Panc1 (cell line): ENCODE results near the gene KRT9. TPM values are rescaled to one million over a fixed set of nuclear protein-coding genes. Genes with fewer than 3 reads are reported as not detected.
"Not testable (repeated sequence)": the region's sequence is repeated elsewhere in the genome, so short reads cannot be mapped to it uniquely, and the experiment has no call there.

ENCODE experiments used
- ATAC-seq: fragments of 200-7000 bp; cut with Tn5 transposase; 2 replicates; pipeline ENCODE4 v1.9.1; 2020; ENCODE audit warnings: mild to moderate bottlenecking, moderate library complexity
- BruUV-seq: library from RNA; stranded (reverse); fragments of 400-500 nt; replicated peaks from 2 replicates; lab custom pipeline; 2021; lab: Mats Ljungman, UMichigan
- CTCF ChIA-PET: fragments of 300-600 bp; sonication (Branson Sonifier 250); formaldehyde crosslinking; loops from one replicate; lab custom pipeline; 2022; ENCODE audit warnings: antibody characterized with exemption; lab: Charles Lee
- POLR2A ChIA-PET: fragments of 300-600 bp; sonication (Branson Sonifier 250); formaldehyde crosslinking; loops from one replicate; lab custom pipeline; 2022; ENCODE audit warnings: antibody characterized with exemption; lab: Charles Lee
- DNase-seq: peaks from one replicate; pipeline ENCODE4 v3.0.0-alpha.2; 2010; ENCODE audit warnings: low read depth, low spot score
- H3K27ac ChIP-seq: 2 replicates; pipeline ENCODE4 v1.5.1; 2011; ENCODE audit warnings: mild to moderate bottlenecking, low read length, inconsistent platforms
- H3K27me3 ChIP-seq: fragments of 200-500 bp; sonication (Bioruptor generic); 2 replicates; pipeline ENCODE4 v1.6.0; 2014; ENCODE audit warnings: low read length, inconsistent platforms; ENCODE audit not compliant: control insufficient read depth, insufficient read depth
- H3K36me3 ChIP-seq: fragments of 200-500 bp; sonication (Bioruptor generic); 2 replicates; pipeline ENCODE4 v1.5.1; 2014; ENCODE audit warnings: inconsistent platforms, mild to moderate bottlenecking, low read length, moderate library complexity; ENCODE audit not compliant: control insufficient read depth, insufficient read depth
- H3K4me1 ChIP-seq: 2 replicates; pipeline ENCODE4 v1.5.1; 2011; ENCODE audit warnings: inconsistent platforms, mild to moderate bottlenecking, low read length, moderate library complexity; ENCODE audit not compliant: control insufficient read depth, insufficient read depth
- H3K4me3 ChIP-seq, 2 experiments: 2 replicates each; pipeline ENCODE4 v1.5.1; 2011 to 2012; ENCODE audit warnings: low read depth in 2 of 2, low read length in 2 of 2, mild to moderate bottlenecking in 2 of 2, inconsistent platforms in 1 of 2, moderate library complexity in 1 of 2
- H3K9me3 ChIP-seq: fragments of 200-500 bp; sonication (Bioruptor generic); 2 replicates; pipeline ENCODE4 v1.5.1; 2014; ENCODE audit warnings: low read depth, mild to moderate bottlenecking, inconsistent platforms, low read length, moderate library complexity; ENCODE audit not compliant: control insufficient read depth, insufficient read depth
- POLR2AphosphoS5 ChIP-seq: IDR thresholded peaks from 2 replicates; pipeline ENCODE4 v1.6.1; 2012; ENCODE audit warnings: mild to moderate bottlenecking, low read depth, low read length, moderate library complexity
- SIN3A ChIP-seq: IDR thresholded peaks from 2 replicates; pipeline ENCODE4 v1.6.1; 2012; ENCODE audit warnings: low read depth, mild to moderate bottlenecking, low read length, moderate library complexity, borderline replicate concordance; ENCODE audit not compliant: insufficient read depth
- TCF7L2 ChIP-seq: IDR thresholded peaks from 2 replicates; pipeline ENCODE4 v1.6.1; 2011; ENCODE audit warnings: mild to moderate bottlenecking, low read depth, low read length, inconsistent platforms
- in situ Hi-C: cut with HindIII; loops from 2 replicates; pipeline ENCODE4 v1.10.0; 2016; ENCODE audit warnings: low sequenced_read_pairs, low pct_unique_long_range_greater_than_20kb
- intact Hi-C: fragments of 100-400 bp; cut with micrococcal nuclease; formaldehyde crosslinking; loops from one replicate; pipeline ENCODE4 v1.10.0; 2022; ENCODE audit not compliant: unreplicated experiment
- total RNA-seq: library from RNA; stranded (reverse); gene quantifications from one replicate; pipeline ENCODE4 v1.2.1, GENCODE V29; 2021; ENCODE audit not compliant: unreplicated experiment
- TF ChIP-seq, protein P1 (sequence below): fragments of 450-650 bp; IDR thresholded peaks from 2 replicates; pipeline ENCODE4 v1.5.1; 2017; ENCODE audit warnings: mild to moderate bottlenecking
- TF ChIP-seq, protein P2 (sequence below), 2 experiments: IDR thresholded peaks; 2 replicates each; pipeline ENCODE4 v1.6.1; 2011 to 2012; ENCODE audit warnings: low read depth in 2 of 2, control low read depth in 1 of 2, low read length in 1 of 2, mild to moderate bottlenecking in 1 of 2, moderate library complexity in 1 of 2; ENCODE audit not compliant: insufficient read depth in 1 of 2

The KRT9 gene
- total RNA-seq, 1 experiment from 2014 or later, result not detected

DNA sequence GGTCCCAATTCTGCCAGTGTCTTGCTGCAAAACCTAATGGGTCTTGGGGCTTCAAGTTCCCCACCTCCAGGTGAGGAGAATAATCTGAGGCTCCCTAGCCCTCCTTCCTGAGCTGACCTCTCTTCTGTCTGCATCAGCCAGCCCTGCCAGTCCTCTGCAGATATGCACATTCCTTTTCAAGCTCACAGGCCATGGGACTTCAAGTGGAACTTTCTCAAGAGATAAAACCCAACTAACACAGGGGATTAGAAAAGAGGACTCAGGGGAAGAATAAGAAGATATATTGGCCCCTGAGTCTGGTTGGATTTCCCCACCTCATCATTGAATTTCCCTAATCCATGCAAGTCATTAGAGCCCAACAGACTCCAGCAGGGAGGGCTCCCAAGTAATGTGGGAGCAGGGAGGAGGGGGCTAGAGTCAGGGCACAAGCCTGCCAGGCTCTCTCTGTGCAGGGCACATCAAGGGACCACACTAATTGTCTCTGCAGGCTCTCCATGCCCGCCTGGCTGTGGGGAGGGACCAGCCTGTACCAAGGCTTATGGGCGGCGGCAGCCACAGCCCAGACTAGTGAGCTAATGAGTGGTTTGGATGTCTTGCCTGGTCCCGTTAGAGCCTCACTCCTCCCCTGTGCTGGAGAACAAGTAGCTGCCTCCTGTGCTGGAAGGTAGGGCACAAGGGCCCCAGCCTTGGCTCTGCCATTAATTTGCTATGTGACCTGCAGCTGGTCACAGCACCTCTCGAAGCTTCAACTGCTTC, 13.6 kb upstream of the KRT9 start:
- in situ Hi-C loops, result no loop called here

GRCh38 chr17:41584331-41584927, 12.6 kb upstream of the KRT9 start:
- H3K4me1 ChIP-seq, DNase-seq, intact Hi-C loops, H3K27ac ChIP-seq, BruUV-seq, H3K9me3 ChIP-seq, ATAC-seq, in situ Hi-C loops, POLR2A ChIA-PET, H3K36me3 ChIP-seq, H3K27me3 ChIP-seq, CTCF ChIA-PET, H3K4me3 ChIP-seq: not testable (repeated sequence)

More for the DNA sequence above, 13.6 kb upstream of the KRT9 start:
- Histone ChIP-seq H3K27me3 (no peaks in the 10 kb centered on the region), H3K27ac (no peak overlapping the region), H3K36me3 (no peaks in the 10 kb centered on the region), H3K9me3 (no peaks in the 10 kb centered on the region), H3K4me3 (no peak overlapping the region), H3K4me1 (no peaks in the 10 kb centered on the region)
- no peak for ATAC-seq
- POLR2A ChIA-PET, result no interaction called here
- TF ChIP-seq POLR2AphosphoS5 (no peak), SIN3A (no peak), TCF7L2 (no peak)
- TF ChIP-seq, protein P1, sequence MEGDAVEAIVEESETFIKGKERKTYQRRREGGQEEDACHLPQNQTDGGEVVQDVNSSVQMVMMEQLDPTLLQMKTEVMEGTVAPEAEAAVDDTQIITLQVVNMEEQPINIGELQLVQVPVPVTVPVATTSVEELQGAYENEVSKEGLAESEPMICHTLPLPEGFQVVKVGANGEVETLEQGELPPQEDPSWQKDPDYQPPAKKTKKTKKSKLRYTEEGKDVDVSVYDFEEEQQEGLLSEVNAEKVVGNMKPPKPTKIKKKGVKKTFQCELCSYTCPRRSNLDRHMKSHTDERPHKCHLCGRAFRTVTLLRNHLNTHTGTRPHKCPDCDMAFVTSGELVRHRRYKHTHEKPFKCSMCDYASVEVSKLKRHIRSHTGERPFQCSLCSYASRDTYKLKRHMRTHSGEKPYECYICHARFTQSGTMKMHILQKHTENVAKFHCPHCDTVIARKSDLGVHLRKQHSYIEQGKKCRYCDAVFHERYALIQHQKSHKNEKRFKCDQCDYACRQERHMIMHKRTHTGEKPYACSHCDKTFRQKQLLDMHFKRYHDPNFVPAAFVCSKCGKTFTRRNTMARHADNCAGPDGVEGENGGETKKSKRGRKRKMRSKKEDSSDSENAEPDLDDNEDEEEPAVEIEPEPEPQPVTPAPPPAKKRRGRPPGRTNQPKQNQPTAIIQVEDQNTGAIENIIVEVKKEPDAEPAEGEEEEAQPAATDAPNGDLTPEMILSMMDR, result no peak
- TF ChIP-seq, protein P2, sequence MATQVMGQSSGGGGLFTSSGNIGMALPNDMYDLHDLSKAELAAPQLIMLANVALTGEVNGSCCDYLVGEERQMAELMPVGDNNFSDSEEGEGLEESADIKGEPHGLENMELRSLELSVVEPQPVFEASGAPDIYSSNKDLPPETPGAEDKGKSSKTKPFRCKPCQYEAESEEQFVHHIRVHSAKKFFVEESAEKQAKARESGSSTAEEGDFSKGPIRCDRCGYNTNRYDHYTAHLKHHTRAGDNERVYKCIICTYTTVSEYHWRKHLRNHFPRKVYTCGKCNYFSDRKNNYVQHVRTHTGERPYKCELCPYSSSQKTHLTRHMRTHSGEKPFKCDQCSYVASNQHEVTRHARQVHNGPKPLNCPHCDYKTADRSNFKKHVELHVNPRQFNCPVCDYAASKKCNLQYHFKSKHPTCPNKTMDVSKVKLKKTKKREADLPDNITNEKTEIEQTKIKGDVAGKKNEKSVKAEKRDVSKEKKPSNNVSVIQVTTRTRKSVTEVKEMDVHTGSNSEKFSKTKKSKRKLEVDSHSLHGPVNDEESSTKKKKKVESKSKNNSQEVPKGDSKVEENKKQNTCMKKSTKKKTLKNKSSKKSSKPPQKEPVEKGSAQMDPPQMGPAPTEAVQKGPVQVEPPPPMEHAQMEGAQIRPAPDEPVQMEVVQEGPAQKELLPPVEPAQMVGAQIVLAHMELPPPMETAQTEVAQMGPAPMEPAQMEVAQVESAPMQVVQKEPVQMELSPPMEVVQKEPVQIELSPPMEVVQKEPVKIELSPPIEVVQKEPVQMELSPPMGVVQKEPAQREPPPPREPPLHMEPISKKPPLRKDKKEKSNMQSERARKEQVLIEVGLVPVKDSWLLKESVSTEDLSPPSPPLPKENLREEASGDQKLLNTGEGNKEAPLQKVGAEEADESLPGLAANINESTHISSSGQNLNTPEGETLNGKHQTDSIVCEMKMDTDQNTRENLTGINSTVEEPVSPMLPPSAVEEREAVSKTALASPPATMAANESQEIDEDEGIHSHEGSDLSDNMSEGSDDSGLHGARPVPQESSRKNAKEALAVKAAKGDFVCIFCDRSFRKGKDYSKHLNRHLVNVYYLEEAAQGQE (IDR thresholded peaks at IDR 0.05; ENCODE audit: insufficient read depth in 1 of 2, low read depth in 2 of 2, low read length in 1 of 2), result no peak
- DNase-seq, result no peak
- BruUV-seq, result no TSS peak
- intact Hi-C loops, result no loop called here
- CTCF ChIA-PET, result no interaction called here
